HCT116 (cell line): ENCODE data around the gene ZDHHC16. TPM values are rescaled to one million over a fixed set of nuclear protein-coding genes. Genes with fewer than 3 reads are reported as not detected.

Experiments
- ATAC-seq: fragments of 200-7000 bp; cut with Tn5 transposase; 2 replicates; pipeline ENCODE4 v1.9.1; 2020; ENCODE audit warnings: mild to moderate bottlenecking, moderate library complexity
- BruUV-seq: library from RNA; stranded (reverse); fragments of 400-500 nt; replicated peaks from 2 replicates; lab custom pipeline; 2021; lab: Mats Ljungman, UMichigan
- CTCF ChIA-PET: fragments of 300-600 bp; sonication (Branson Sonifier 250); formaldehyde crosslinking; loops from one replicate; lab custom pipeline; 2021; ENCODE audit warnings: antibody characterized with exemption; lab: Charles Lee
- POLR2A ChIA-PET: fragments of 300-600, 350-600 bp; sonication (Branson Sonifier 250); formaldehyde crosslinking; loops from one replicate; lab custom pipeline; 2021; ENCODE audit warnings: antibody characterized with exemption; lab: Charles Lee
- RAD21 ChIA-PET, 2 experiments: fragments of 300-600 bp; sonication (Branson Sonifier 250); formaldehyde crosslinking; loops; one replicate each; lab custom pipeline; 2023; ENCODE audit warnings: low total read pairs in 2 of 2; ENCODE audit not compliant: uncharacterized antibody in 2 of 2, unreplicated experiment in 2 of 2, low non-redundant PET in 1 of 2; lab: Charles Lee
- DNase-seq: peaks from one replicate; pipeline ENCODE4 v3.0.0-alpha.2; 2010; ENCODE audit warnings: low read depth, low spot score
- H2AFZ ChIP-seq: fragments of 200-600 bp; shearing (Covaris generic), sonication (generic); 2 replicates; pipeline ENCODE4 v1.6.1; 2017; ENCODE audit warnings: low read depth, mixed run types, mixed read lengths, antibody characterized with exemption, low read length; ENCODE audit not compliant: poor library complexity, severe bottlenecking
- H3K27ac ChIP-seq: 2 replicates; pipeline ENCODE4 v1.5.1; 2012; ENCODE audit warnings: low read depth, low read length
- H3K27me3 ChIP-seq: fragments of 200-600 bp; sonication (generic); 2 replicates; pipeline ENCODE4 v1.6.1; 2016; ENCODE audit warnings: mixed run types, low read length, mixed read lengths; ENCODE audit not compliant: insufficient read depth
- H3K36me3 ChIP-seq, 2 experiments: fragments of 200-500 bp in 1 of 2; fragments of 200-600 bp in 1 of 2; sonication (Bioruptor generic) in 1 of 2; sonication (generic) in 1 of 2; 2 replicates each; pipeline versions ENCODE4 v1.5.1 to v1.6.1; 2014 to 2016; ENCODE audit warnings: low read length in 2 of 2, inconsistent platforms in 1 of 2, mixed read lengths in 1 of 2, mixed run types in 1 of 2; ENCODE audit not compliant: insufficient read depth in 2 of 2, control insufficient read depth in 1 of 2
- H3K4me1 ChIP-seq, 2 experiments: fragments of 200-600 bp in 1 of 2; sonication (generic) in 1 of 2; 2 replicates each; pipeline versions ENCODE4 v1.5.1 to v1.6.1; 2012 to 2017; ENCODE audit warnings: low read length in 2 of 2, inconsistent platforms in 1 of 2, mild to moderate bottlenecking in 1 of 2, mixed read lengths in 1 of 2, mixed run types in 1 of 2, moderate library complexity in 1 of 2; ENCODE audit not compliant: insufficient read depth in 2 of 2, control insufficient read depth in 1 of 2
- H3K4me2 ChIP-seq: fragments of 200-600 bp; sonication (generic); 2 replicates; pipeline ENCODE4 v1.6.1; 2017; ENCODE audit warnings: mixed run types, low read length, mixed read lengths
- H3K4me3 ChIP-seq, 2 experiments: fragments of 200-600 bp in 1 of 2; sonication (generic) in 1 of 2; replicated peaks in 1 of 2; 2 replicates each; pipeline ENCODE4 v1.5.1; 2011 to 2016; ENCODE audit warnings: low read length in 2 of 2, control low read depth in 1 of 2, low read depth in 1 of 2, mild to moderate bottlenecking in 1 of 2, mixed read lengths in 1 of 2, mixed run types in 1 of 2
- H3K79me2 ChIP-seq: fragments of 200-600 bp; sonication (generic); 2 replicates; pipeline ENCODE4 v1.6.1; 2017; ENCODE audit warnings: mild to moderate bottlenecking, mixed run types, low read length, moderate library complexity, mixed read lengths; ENCODE audit not compliant: insufficient read depth
- H3K9ac ChIP-seq: fragments of 200-600 bp; sonication (generic); 2 replicates; pipeline ENCODE4 v1.6.1; 2016; ENCODE audit warnings: low read length, mixed read lengths
- H3K9me2 ChIP-seq: fragments of 200-600 bp; sonication (generic), shearing (Covaris generic); 2 replicates; pipeline ENCODE4 v1.6.1; 2017; ENCODE audit warnings: mixed run types, mild to moderate bottlenecking, moderate library complexity; ENCODE audit not compliant: insufficient read depth
- H3K9me3 ChIP-seq, 2 experiments: fragments of 200-500 bp in 1 of 2; fragments of 200-600 bp in 1 of 2; sonication (Bioruptor generic) in 1 of 2; sonication (generic) in 1 of 2; 2 replicates each; pipeline ENCODE4 v1.6.1; 2014 to 2017; ENCODE audit warnings: low read length in 2 of 2, mixed read lengths in 2 of 2, inconsistent platforms in 1 of 2, low read depth in 1 of 2, mild to moderate bottlenecking in 1 of 2, mixed run types in 1 of 2, moderate library complexity in 1 of 2; ENCODE audit not compliant: control insufficient read depth in 1 of 2, insufficient read depth in 1 of 2
- H4K20me1 ChIP-seq: fragments of 200-600 bp; sonication (generic), shearing (Covaris generic); 2 replicates; pipeline ENCODE4 v1.6.1; 2017; ENCODE audit warnings: mixed run types, mild to moderate bottlenecking, moderate library complexity; ENCODE audit not compliant: insufficient read depth
- CTCF ChIP-seq, 3 experiments: fragments of 200-600 bp in 1 of 3; sonication (generic) in 1 of 3; IDR thresholded peaks in 2 of 3; conservative IDR thresholded peaks in 1 of 3; 2 replicates each; pipeline ENCODE4 v1.5.1; 2012 to 2017; ENCODE audit warnings: low read depth in 2 of 3, low read length in 2 of 3, antibody characterized with exemption in 1 of 3, borderline replicate concordance in 1 of 3, control low read depth in 1 of 3, mild to moderate bottlenecking in 1 of 3, mixed read lengths in 1 of 3, mixed run types in 1 of 3, moderate library complexity in 1 of 3; ENCODE audit not compliant: insufficient read depth in 1 of 3
- EGR1 ChIP-seq: IDR thresholded peaks from 2 replicates; pipeline ENCODE4 v1.6.1; 2012; ENCODE audit warnings: low read depth
- ELF1 ChIP-seq: IDR thresholded peaks from 2 replicates; pipeline ENCODE4 v1.6.1; 2012; ENCODE audit warnings: low read depth, borderline replicate concordance
- EZH2 ChIP-seq: fragments of 200-600 bp; sonication (generic); IDR thresholded peaks from 2 replicates; pipeline ENCODE4 v1.6.1; 2017; ENCODE audit warnings: antibody characterized with exemption, mixed run types
- EZH2phosphoT487 ChIP-seq: fragments of 200-600 bp; IDR thresholded peaks from 2 replicates; pipeline ENCODE4 v1.6.1; 2018; ENCODE audit warnings: antibody characterized with exemption, borderline replicate concordance
- FOSL1 ChIP-seq: IDR thresholded peaks from 2 replicates; pipeline ENCODE4 v1.6.1; 2012; ENCODE audit warnings: low read depth
- JUND ChIP-seq: IDR thresholded peaks from 2 replicates; pipeline ENCODE4 v1.6.1; 2012
- MAX ChIP-seq: IDR thresholded peaks from 2 replicates; pipeline ENCODE4 v1.6.1; 2012
- POLR2A ChIP-seq: IDR thresholded peaks from 2 replicates; pipeline ENCODE4 v1.7.0; 2011; ENCODE audit warnings: borderline replicate concordance; ENCODE audit not compliant: insufficient read depth, insufficient read length; ENCODE audit errors: extremely low read depth
- RAD21 ChIP-seq: IDR thresholded peaks from 2 replicates; pipeline ENCODE4 v1.6.1; 2012; ENCODE audit warnings: low read depth, mild to moderate bottlenecking
- REST ChIP-seq: IDR thresholded peaks from 2 replicates; pipeline ENCODE4 v1.6.1; 2012; ENCODE audit warnings: low read depth
- SIN3A ChIP-seq: IDR thresholded peaks from 2 replicates; pipeline ENCODE4 v1.6.1; 2012; ENCODE audit warnings: low read depth
- SP1 ChIP-seq: IDR thresholded peaks from 2 replicates; pipeline ENCODE4 v1.6.1; 2012; ENCODE audit warnings: low read depth
- SRF ChIP-seq: IDR thresholded peaks from 2 replicates; pipeline ENCODE4 v1.6.1; 2012; ENCODE audit warnings: low read depth
- TCF7L2 ChIP-seq: IDR thresholded peaks from 2 replicates; pipeline ENCODE4 v1.7.0; 2011; ENCODE audit warnings: borderline replicate concordance, inconsistent platforms; ENCODE audit not compliant: insufficient read depth, insufficient read length; ENCODE audit errors: extremely low read depth
- ZBTB33 ChIP-seq: IDR thresholded peaks from 2 replicates; pipeline ENCODE4 v1.6.1; 2011; ENCODE audit warnings: mild to moderate bottlenecking, low read length, moderate library complexity; ENCODE audit not compliant: insufficient replicate concordance; ENCODE audit errors: extremely low read depth
- ZNF274 ChIP-seq: fragments of 200-500 bp; sonication (Bioruptor generic); IDR thresholded peaks from 2 replicates; pipeline ENCODE4 v1.6.1; 2014; ENCODE audit warnings: mild to moderate bottlenecking, low read depth, low read length, inconsistent platforms
- intact Hi-C: fragments of 100-400 bp; cut with micrococcal nuclease; formaldehyde crosslinking; loops from 2 replicates; pipeline ENCODE4 v1.10.0; 2022
- total RNA-seq: library from RNA; stranded (reverse); gene quantifications from one replicate; pipeline ENCODE4 v1.2.1, GENCODE V29; 2021; ENCODE audit not compliant: unreplicated experiment

Gene ZDHHC16
- total RNA-seq, 1 experiment from 2014 or later: 34.0 TPM

GRCh38 chr10:97459111-97459510 is 13.1 kb downstream of the ZDHHC16 start:
- no TSS peak for BruUV-seq
- ChIA-PET POLR2A (no interaction called here), CTCF (no interaction called here), RAD21 (no interaction called here)
- Histone ChIP-seq H3K4me1 (peaks cover 4 to 8% of the 10 kb centered on the region in 2 experiments; a peak in 3 of 4 replicates), H2AFZ (no peak overlapping the region), H3K9ac (no peak overlapping the region), H4K20me1 (peaks cover 2% of the 10 kb centered on the region; the same call in 1 of the 2 replicates), H3K36me3 (peaks cover 59 to 85% of the 10 kb centered on the region in 2 experiments), H3K9me2 (no peaks in the 10 kb centered on the region), H3K9me3 (no peaks in the 10 kb centered on the region), H3K79me2 (0 out of 2 replicates have a peak, but pooled peaks cover 3% of the 10 kb centered on the region), H3K4me2 (no peak overlapping the region), H3K27ac (no peak overlapping the region), H3K27me3 (no peaks in the 10 kb centered on the region), H3K4me3 (no peak overlapping the region)
- TF ChIP-seq POLR2A (no peak), EGR1 (no peak), FOSL1 (no peak), RAD21 (no peak), SRF (no peak), CTCF (IDR thresholded peaks at IDR 0.05 in 2 of 3, conservative IDR thresholded peaks at IDR 0.05 in 1 of 3; ENCODE audit: borderline replicate concordance in 1 of 3, insufficient read depth in 1 of 3, low read depth in 2 of 3, low read length in 2 of 3) (no peak), EZH2 (no peak), JUND (no peak), REST (no peak), ZBTB33 (no peak), TCF7L2 (no peak), EZH2phosphoT487 (no peak), SP1 (no peak), ELF1 (no peak), MAX (no peak), SIN3A (no peak), ZNF274 (no peak)
- intact Hi-C loops: no loop called here
- no peak for ATAC-seq
- DNase-seq: no peak
